ENCODE results near the gene GRM2. TPM values are rescaled to one million over a fixed set of nuclear protein-coding genes. Genes with fewer than 3 reads are reported as not detected.

GRM2 gene
- total and polyA plus RNA-seq, 10 of the 15 experiments (the other 5 are each of a cell fraction or from before 2014, with no cell fraction given): 0.01 to 0.14 (median 0.06) TPM; not detected in 5

DNA sequence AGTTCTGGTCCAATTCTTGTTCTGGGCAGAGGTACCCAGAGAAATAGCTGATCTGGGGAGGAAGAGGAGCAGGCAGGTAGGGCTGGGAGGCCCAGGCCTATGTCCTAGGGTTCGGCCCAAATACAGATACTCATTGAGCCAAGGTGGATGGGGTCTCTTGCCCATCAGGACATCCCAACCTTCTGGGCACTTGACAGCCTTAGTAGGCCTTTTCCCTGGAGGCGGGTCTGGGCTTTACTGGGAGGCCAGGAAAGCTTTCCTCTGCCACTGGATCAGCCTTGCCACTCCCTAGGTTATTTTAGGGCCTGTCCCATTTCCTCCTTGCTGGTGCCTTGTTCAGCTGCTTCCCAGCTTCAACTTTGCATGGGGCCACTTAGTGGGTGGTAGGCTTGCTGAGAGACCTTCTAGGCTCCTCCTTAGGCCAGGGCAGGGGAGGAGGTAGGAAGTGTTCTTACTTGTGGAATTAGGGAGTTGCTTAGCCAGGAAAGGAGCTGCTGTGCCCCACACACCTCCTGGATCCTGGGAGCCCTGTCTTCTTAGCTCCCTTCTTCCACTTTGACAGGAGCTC, 26.1 kb upstream of the GRM2 start (continued):
- TF ChIP-seq, protein P1, sequence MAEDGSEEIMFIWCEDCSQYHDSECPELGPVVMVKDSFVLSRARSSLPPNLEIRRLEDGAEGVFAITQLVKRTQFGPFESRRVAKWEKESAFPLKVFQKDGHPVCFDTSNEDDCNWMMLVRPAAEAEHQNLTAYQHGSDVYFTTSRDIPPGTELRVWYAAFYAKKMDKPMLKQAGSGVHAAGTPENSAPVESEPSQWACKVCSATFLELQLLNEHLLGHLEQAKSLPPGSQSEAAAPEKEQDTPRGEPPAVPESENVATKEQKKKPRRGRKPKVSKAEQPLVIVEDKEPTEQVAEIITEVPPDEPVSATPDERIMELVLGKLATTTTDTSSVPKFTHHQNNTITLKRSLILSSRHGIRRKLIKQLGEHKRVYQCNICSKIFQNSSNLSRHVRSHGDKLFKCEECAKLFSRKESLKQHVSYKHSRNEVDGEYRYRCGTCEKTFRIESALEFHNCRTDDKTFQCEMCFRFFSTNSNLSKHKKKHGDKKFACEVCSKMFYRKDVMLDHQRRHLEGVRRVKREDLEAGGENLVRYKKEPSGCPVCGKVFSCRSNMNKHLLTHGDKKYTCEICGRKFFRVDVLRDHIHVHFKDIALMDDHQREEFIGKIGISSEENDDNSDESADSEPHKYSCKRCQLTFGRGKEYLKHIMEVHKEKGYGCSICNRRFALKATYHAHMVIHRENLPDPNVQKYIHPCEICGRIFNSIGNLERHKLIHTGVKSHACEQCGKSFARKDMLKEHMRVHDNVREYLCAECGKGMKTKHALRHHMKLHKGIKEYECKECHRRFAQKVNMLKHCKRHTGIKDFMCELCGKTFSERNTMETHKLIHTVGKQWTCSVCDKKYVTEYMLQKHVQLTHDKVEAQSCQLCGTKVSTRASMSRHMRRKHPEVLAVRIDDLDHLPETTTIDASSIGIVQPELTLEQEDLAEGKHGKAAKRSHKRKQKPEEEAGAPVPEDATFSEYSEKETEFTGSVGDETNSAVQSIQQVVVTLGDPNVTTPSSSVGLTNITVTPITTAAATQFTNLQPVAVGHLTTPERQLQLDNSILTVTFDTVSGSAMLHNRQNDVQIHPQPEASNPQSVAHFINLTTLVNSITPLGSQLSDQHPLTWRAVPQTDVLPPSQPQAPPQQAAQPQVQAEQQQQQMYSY (CRISPR knock-in tag; IDR thresholded peaks at IDR 0.05): no peak
- TF ChIP-seq, protein P2, sequence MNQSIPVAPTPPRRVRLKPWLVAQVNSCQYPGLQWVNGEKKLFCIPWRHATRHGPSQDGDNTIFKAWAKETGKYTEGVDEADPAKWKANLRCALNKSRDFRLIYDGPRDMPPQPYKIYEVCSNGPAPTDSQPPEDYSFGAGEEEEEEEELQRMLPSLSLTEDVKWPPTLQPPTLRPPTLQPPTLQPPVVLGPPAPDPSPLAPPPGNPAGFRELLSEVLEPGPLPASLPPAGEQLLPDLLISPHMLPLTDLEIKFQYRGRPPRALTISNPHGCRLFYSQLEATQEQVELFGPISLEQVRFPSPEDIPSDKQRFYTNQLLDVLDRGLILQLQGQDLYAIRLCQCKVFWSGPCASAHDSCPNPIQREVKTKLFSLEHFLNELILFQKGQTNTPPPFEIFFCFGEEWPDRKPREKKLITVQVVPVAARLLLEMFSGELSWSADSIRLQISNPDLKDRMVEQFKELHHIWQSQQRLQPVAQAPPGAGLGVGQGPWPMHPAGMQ (IDR thresholded peaks at IDR 0.05; ENCODE audit: borderline replicate concordance): no peak
- TF ChIP-seq ZSCAN29 (IDR thresholded peaks at IDR 0.05) (no peak), SIN3A (IDR thresholded peaks at IDR 0.05; ENCODE audit: low read depth, low read length) (no peak), SUZ12 (IDR thresholded peaks at IDR 0.05; ENCODE audit: unreplicated experiment) (no peak), EGR1 (IDR thresholded peaks at IDR 0.05; ENCODE audit: borderline replicate concordance in 1 of 2, low read depth in 2 of 2, low read length in 2 of 2) (no peak), MYC (IDR thresholded peaks at IDR 0.05; ENCODE audit: insufficient read depth, insufficient read length, insufficient replicate concordance, low read length, severe bottlenecking) (no peak), EZH2 (IDR thresholded peaks at IDR 0.05; ENCODE audit: borderline replicate concordance, control insufficient read depth, low read depth, low read length) (no peak), MEF2B (IDR thresholded peaks at IDR 0.05; ENCODE audit: partially characterized antibody, poor library complexity, severe bottlenecking) (no peak), YBX1 (IDR thresholded peaks at IDR 0.05) (no peak)
- TF ChIP-seq, protein P3, sequence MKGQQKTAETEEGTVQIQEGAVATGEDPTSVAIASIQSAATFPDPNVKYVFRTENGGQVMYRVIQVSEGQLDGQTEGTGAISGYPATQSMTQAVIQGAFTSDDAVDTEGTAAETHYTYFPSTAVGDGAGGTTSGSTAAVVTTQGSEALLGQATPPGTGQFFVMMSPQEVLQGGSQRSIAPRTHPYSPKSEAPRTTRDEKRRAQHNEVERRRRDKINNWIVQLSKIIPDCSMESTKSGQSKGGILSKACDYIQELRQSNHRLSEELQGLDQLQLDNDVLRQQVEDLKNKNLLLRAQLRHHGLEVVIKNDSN (IDR thresholded peaks at IDR 0.05; ENCODE audit: borderline replicate concordance, extremely low read length, insufficient read depth, low read depth, low read length): no peak
